ENCODE data around the gene TEX2.

The TEX2 gene

GRCh38 chr17:64158406-64158805 lies 104.7 kb downstream of the TEX2 start:
- no peak for DNase-seq (ENCODE audit: low spot score)

- DNase-seq (ENCODE audit: low spot score): no peak
These were observed 105.3 kb downstream of the TEX2 start for GRCh38 chr17:64157669-64158180.

DNA sequence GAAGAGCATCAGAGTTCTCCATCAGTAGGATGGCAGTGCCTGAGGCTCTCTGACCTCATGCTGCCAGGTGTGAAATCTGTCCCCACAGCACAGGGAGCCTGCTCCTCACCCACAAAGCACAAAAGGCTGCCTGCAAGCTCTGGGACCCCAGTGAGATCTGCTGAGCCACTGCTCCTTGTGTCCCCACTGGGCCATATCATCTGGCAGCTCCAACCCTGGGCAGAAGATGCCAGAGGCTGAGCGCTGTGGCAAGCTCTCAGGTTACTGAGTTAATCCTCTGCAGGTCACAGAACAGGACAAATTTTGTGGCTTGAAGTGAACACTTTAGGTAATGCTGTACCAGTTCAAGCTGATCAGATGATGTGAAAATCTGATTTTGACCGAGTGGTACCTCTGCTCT lies 106.4 kb downstream of the TEX2 start:
- no peak for DNase-seq (ENCODE audit: low spot score)

- no peak for DNase-seq (ENCODE audit: low spot score)
These were observed 107.1 kb downstream of the TEX2 start for GRCh38 chr17:64155751-64156544.

- DNase-seq (ENCODE audit: low spot score): no peak
These were observed 107.9 kb downstream of the TEX2 start for GRCh38 chr17:64155129-64155528.

- DNase-seq (ENCODE audit: low spot score): no peak
These were observed 108.3 kb downstream of the TEX2 start for GRCh38 chr17:64154717-64155116.

- no peak for DNase-seq (ENCODE audit: low spot score)
These were observed 108.8 kb downstream of the TEX2 start for GRCh38 chr17:64154313-64154695.

GRCh38 chr17:64153565-64154312 lies 109.3 kb downstream of the TEX2 start:
- no peak for DNase-seq (ENCODE audit: low spot score)

- no peak for DNase-seq (ENCODE audit: low spot score)
These were observed 110.5 kb downstream of the TEX2 start for GRCh38 chr17:64152428-64153125.

DNA sequence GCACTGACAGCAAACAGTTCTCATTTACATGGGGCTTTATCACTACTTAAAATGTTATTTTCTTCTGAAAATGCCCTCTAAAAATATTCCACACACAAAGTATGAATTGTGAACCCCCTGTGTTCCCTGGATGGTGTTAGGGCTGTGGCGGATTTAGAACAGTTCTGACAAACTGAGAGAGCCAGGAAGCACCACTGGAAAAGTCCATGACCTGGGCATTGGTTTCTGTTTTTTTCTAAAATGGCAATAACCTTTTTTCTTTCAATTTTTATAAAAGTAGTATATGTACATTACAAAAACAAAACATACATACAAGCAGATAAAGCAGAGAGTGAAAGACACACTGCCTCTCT lies 112.1 kb downstream of the TEX2 start:
- DNase-seq (ENCODE audit: low spot score): no peak

GRCh38 chr17:64150237-64151015 lies 112.6 kb downstream of the TEX2 start:
- DNase-seq (ENCODE audit: low spot score): no peak

DNA sequence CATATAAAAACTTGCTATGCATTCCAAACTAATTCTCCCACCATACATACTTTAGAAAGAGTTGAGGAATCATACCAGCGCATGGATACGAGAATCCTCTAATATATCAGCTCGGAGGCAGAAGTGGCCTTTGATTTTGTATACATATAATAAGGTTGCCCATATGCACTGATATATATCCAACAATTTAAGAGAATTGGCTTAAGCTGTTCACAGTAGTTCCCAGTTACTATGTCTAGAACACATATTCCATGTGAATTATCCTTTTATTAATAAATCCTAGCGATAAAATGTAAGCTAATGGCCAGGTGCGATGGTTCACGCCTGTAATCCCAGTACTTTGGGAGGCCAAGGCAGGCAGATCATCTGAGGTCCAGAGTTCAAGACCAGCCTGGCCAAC lies 113.9 kb downstream of the TEX2 start:
- no peak for DNase-seq (ENCODE audit: low spot score)

DNA sequence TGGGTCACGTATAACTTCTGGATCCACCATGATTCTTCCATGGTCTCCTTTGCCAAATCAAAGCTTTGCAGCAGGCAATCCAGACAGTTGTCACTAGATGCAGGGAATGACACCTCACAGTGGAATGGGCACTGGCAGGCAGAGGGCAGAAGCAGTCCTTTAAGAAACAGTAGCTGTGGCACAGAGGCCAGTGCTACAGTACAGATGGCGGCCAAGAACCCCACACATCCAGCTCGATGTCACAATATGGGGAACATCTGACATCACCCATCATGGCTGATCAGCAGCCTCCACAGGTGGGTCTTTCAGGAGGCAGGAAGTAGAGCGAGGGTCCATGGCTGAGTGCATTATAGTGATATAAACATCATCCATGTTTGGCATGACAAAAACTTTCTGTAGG lies 114.4 kb downstream of the TEX2 start:
- DNase-seq (ENCODE audit: low spot score): no peak

DNA sequence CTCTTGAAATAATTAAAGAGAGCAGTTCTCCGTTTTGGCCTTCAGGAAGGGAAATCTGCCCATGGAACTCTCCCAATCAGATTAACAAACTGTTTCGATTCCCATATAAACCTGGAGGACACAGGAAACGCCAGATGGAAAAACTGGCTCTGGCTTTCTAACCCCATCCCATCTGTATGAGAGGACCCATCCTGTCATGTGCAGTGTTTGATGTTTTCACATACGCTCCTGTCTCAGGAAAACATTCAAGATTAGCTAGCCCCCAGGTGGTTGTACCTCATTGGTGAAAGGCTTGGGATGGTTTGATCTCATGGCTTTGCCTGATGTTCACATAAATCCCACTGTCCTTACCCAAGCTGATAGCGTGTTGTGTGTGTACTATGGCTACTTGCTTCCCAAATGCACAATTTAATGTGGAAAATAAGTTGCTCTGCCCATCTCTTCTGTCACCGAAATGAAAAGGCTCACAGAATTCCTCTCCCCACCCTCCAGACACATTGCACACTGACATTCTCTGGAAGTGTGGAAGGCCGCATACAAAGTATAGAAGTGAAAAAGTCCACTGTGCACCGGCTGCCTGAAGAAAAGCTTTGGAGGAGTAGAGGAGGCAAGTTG lies 114.9 kb downstream of the TEX2 start:
- no peak for DNase-seq (ENCODE audit: low spot score)

GRCh38 chr17:64147110-64148016 lies 115.7 kb downstream of the TEX2 start:
- no peak for DNase-seq (ENCODE audit: low spot score)

- peak; percentile 76 for DNase-seq (ENCODE audit: low spot score)
These were observed 116.5 kb downstream of the TEX2 start for GRCh38 chr17:64146418-64147109.

DNA sequence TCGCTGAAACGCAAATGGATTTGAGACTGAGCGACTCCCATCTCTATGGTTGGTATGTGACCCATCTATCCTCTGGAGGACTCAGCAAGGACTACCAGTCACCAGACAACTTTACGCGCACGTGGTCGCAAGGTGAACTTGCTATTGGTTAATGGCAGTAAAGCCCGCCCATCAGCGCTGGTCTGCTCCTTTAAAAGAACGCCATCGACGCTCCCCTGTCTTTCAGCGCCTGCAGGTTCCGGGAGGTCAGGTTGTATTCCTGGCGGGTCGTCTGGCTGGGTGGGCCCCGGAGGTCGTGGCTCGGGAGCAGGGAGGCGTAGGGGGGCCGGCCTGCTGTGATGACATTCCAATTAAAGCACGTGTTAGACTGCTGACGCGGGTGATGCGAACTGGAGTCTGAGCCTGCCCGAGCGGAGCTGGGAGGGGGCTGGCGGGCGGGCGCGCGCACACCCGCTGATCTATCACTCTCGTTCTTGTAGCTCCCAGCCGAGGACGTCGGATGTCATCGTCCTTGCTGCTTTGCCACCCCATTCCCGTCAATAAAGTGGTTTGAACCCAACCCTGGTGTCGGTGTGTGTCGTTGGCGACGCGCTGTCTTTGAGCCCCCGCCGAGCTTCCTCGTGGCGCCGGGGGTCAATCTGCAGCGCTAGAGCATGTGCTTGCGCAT lies 117.2 kb downstream of the TEX2 start:
- peak; percentile 94 for DNase-seq (ENCODE audit: low spot score)

GRCh38 chr17:64145375-64145750 lies 117.7 kb downstream of the TEX2 start:
- no peak for DNase-seq (ENCODE audit: low spot score)

DNA sequence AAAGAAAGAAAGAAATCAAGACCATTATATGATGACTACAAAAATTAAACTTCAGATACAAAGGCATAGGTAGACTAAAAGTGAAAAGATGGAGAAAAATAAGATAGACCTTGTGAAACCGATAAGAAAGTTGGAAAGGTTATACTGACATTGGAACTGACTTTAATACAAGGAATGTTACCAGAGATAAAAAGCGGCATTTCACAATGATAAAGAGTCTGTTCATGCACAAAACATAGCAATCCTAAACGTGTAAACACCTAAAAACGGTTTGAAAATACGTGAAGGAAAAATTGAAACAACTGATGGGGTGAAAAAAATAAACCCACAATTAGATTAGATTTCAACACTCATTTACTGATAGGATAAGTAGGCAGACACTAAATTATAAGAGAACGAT lies 123.5 kb downstream of the TEX2 start:
- DNase-seq (ENCODE audit: low spot score): no peak
